Activated CD8-positive, alpha-beta memory T cell treated with anti-CD3 and anti-CD28 coated beads for 48 hours (primary cell): ENCODE results near the gene PRRC2B.

ENCODE experiments used
- DNase-seq, 3 experiments: peaks; one replicate each; pipeline ENCODE4 v3.0.0-alpha.2; 2020; ENCODE audit warnings: low read depth in 2 of 3, low spot score in 2 of 3

PRRC2B gene

GRCh38 chr9:131484051-131484445 is 90.2 kb downstream of the PRRC2B start:
- DNase-seq: no peak

GRCh38 chr9:131484560-131485185 is 90.8 kb downstream of the PRRC2B start:
- DNase-seq: no peak

- DNase-seq: no peak
Observed at GRCh38 chr9:131485206-131485605, 91.3 kb downstream of the PRRC2B start.

- DNase-seq: no peak
Observed at GRCh38 chr9:131485728-131486422, 92.0 kb downstream of the PRRC2B start.

- no peak for DNase-seq
Observed at GRCh38 chr9:131487001-131487400, 93.1 kb downstream of the PRRC2B start.

- no peak for DNase-seq
Observed at GRCh38 chr9:131487621-131488031, 93.7 kb downstream of the PRRC2B start.

GRCh38 chr9:131490514-131490913 is 96.6 kb downstream of the PRRC2B start:
- DNase-seq: no peak

GRCh38 chr9:131491001-131491710 is 97.3 kb downstream of the PRRC2B start:
- no peak for DNase-seq

GRCh38 chr9:131492070-131492469 is 98.2 kb downstream of the PRRC2B start:
- no peak for DNase-seq

GRCh38 chr9:131494296-131494870 is 100.5 kb downstream of the PRRC2B start:
- no peak for DNase-seq

GRCh38 chr9:131495785-131496184 is 101.9 kb downstream of the PRRC2B start:
- DNase-seq: no peak

- no peak for DNase-seq
Observed at GRCh38 chr9:131496844-131497405, 103.0 kb downstream of the PRRC2B start.

GRCh38 chr9:131499254-131499767 is 105.4 kb downstream of the PRRC2B start:
- DNase-seq: no peak

- peak in 2 of 3 experiments; percentile 40 to 46 for DNase-seq
Observed at GRCh38 chr9:131500377-131500776, 106.5 kb downstream of the PRRC2B start.

- peak in 2 of 3 experiments; percentile 23 to 38 for DNase-seq
Observed at GRCh38 chr9:131500939-131501541, 107.2 kb downstream of the PRRC2B start.

- DNase-seq: peak; percentile 73 to 78 (median 75)
Observed at GRCh38 chr9:131502781-131503625, 109.1 kb downstream of the PRRC2B start, which contains the start of gene POMT1. POMT1 (plus strand) TSS chr9:131502918; CDS start chr9:131504219, 1,301 bp downstream.

- peak; percentile 15 to 65 (median 57) for DNase-seq
Observed at GRCh38 chr9:131503626-131504465, 110.0 kb downstream of the PRRC2B start.

GRCh38 chr9:131505012-131505411 is 111.1 kb downstream of the PRRC2B start:
- no peak for DNase-seq

- no peak for DNase-seq
Observed at GRCh38 chr9:131511416-131511815, 117.5 kb downstream of the PRRC2B start.
